GM12875 (cell line): Measurements from ENCODE around the gene OSBPL10.
"Not testable (repeated sequence)": the region's sequence is repeated elsewhere in the genome, so short reads cannot be mapped to it uniquely, and the experiment has no call there.

ENCODE experiments used
- H3K4me3 ChIP-seq: one replicate; pipeline ENCODE4 v1.5.1; 2011; ENCODE audit warnings: low read depth, low read length, control low read depth
- CTCF ChIP-seq: IDR thresholded peaks from 2 replicates; pipeline ENCODE4 v1.5.1; 2011; ENCODE audit warnings: low read depth, mild to moderate bottlenecking, control low read depth, inconsistent platforms, low read length, moderate library complexity, borderline replicate concordance; ENCODE audit not compliant: insufficient read depth

OSBPL10 gene

GRCh38 chr3:31798840-31799239, 182.2 kb downstream of the OSBPL10 start:
- H3K4me3 ChIP-seq: no peak overlapping the region
- no peak for TF ChIP-seq CTCF

- H3K4me3 ChIP-seq: no peak overlapping the region
- no peak for TF ChIP-seq CTCF
Measured at GRCh38 chr3:31793821-31794220, 187.2 kb downstream of the OSBPL10 start.

- no peak for TF ChIP-seq CTCF
- no peak overlapping the region for H3K4me3 ChIP-seq
Measured at GRCh38 chr3:31791090-31791430, 190.0 kb downstream of the OSBPL10 start.

GRCh38 chr3:31790193-31791089, 190.6 kb downstream of the OSBPL10 start:
- H3K4me3 ChIP-seq: no peak overlapping the region
- TF ChIP-seq CTCF: no peak

GRCh38 chr3:31789429-31789828, 191.6 kb downstream of the OSBPL10 start:
- H3K4me3 ChIP-seq: no peak overlapping the region
- no peak for TF ChIP-seq CTCF

- H3K4me3 ChIP-seq: no peak overlapping the region
- no peak for TF ChIP-seq CTCF
Measured at GRCh38 chr3:31785734-31786133, 195.3 kb downstream of the OSBPL10 start.

- H3K4me3 ChIP-seq: no peak overlapping the region
- no peak for TF ChIP-seq CTCF
Measured at GRCh38 chr3:31785286-31785685, 195.8 kb downstream of the OSBPL10 start.

- not testable (repeated sequence) for H3K4me3 ChIP-seq
Measured at GRCh38 chr3:31783851-31784250, 197.2 kb downstream of the OSBPL10 start.

GRCh38 chr3:31782306-31782705, 198.8 kb downstream of the OSBPL10 start:
- H3K4me3 ChIP-seq: not testable (repeated sequence)
